NCI-H187 (cell line): ENCODE results near the gene CHRNG.

Experiments
- DNase-seq, 2 experiments: peaks; one replicate each; lab custom pipeline; 2025; lab: John Stamatoyannopoulos, UW

CHRNG gene

GRCh38 chr2:232506709-232507108 is 32.8 kb upstream of the CHRNG start:
- DNase-seq = no peak

DNA sequence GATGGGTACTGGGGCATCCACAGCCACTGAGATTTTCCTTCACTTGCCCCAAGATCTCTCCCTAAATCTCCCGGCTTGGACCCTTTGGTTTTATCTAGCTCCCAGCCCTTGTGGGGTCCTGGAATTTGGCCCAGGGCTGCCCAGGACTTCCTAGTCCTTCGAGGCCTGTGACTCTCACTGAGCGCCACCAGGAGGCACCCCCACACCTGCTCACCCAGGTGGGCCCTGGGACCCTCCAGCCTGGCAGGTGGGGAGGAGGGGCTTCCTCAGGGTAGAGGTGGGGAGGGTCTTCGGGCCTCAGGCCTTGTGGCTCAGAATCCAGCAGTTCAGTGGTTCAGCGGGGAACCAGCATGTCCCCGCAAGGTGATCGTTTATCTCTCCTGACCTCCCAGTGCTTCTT is 31.2 kb upstream of the CHRNG start:
- DNase-seq = no peak

GRCh38 chr2:232511336-232511890 is 28.1 kb upstream of the CHRNG start:
- DNase-seq = no peak

DNA sequence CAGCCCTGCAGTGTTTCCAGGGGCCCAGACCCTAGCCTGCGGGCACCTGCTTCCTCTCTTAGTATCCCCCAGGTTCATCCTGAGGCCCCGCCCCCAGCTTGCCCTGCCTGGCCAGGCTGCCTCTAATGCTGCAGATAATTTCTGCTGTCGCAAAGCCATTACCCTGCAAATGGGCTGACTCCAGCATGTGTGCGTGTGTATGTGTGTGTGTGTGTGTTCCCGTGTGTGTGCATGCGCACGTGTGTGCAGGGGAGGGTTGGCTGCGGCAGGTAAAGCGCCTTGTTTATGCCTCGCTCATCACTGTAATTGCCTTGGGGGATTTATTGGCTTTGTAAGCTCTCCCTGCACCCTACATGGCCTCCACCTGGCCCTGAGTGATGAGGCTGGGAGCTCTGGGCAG is 26.9 kb upstream of the CHRNG start:
- DNase-seq = no peak

DNA sequence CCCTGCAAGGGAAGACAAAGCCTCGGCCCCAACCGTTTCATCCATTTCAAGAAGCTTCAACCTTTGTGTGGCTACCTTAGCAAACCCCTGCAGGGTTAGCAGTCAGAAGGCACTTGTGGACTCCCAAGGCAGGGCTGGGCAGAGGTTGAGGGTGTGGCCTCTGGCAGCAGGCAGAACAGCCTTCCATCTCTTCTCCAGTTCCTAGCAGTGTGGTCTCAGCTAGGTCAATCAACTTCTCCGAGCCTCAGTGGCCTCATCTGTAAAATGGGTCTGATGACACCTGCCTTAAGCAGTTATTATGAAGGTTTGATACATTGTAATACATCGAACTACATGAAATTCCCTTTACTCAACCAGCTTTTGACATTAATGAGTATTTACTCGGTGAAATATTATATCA is 26.1 kb upstream of the CHRNG start:
- no peak for DNase-seq

DNA sequence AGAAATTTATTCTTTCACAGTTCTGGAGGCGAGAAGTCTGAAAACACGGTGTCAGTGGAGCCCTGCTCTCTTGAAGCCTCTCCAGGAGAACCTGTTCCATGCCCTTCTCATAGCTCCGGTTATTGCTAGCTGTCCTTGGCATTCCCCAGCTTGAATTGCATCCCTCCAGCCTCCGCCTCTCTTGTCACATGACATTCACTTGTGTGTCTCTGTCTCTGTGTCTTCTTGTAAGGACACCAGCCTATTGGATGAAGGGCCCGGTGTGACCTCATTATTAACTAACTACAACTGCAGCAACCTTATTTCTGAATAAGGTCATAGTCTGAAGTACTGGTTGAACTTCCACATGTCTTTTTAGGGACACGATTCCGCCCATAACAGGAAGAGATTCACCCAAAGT is 23.9 kb upstream of the CHRNG start:
- DNase-seq = no peak

- no peak for DNase-seq
These were observed 22.9 kb upstream of the CHRNG start for GRCh38 chr2:232516551-232516950.

DNA sequence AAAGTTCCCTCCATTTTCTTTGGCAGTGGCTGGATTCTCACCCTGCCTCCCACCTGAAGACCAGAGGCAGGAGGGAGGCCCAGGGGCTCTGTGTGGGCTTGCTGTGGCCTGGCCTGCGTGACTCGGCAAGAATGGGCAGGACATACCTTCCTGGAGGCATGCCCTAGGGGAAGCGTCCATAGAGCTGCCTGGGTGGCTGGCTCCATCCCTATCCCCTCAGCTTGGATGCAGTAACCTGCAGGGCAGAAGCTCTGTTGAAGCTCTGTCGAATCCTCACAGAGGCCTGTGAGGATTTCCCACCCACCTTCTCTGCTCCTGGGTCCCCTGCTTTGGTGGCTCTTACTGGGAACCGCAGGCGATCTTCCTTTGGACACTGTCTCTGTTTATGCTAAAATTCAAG is 20.6 kb upstream of the CHRNG start:
- DNase-seq = no peak

DNA sequence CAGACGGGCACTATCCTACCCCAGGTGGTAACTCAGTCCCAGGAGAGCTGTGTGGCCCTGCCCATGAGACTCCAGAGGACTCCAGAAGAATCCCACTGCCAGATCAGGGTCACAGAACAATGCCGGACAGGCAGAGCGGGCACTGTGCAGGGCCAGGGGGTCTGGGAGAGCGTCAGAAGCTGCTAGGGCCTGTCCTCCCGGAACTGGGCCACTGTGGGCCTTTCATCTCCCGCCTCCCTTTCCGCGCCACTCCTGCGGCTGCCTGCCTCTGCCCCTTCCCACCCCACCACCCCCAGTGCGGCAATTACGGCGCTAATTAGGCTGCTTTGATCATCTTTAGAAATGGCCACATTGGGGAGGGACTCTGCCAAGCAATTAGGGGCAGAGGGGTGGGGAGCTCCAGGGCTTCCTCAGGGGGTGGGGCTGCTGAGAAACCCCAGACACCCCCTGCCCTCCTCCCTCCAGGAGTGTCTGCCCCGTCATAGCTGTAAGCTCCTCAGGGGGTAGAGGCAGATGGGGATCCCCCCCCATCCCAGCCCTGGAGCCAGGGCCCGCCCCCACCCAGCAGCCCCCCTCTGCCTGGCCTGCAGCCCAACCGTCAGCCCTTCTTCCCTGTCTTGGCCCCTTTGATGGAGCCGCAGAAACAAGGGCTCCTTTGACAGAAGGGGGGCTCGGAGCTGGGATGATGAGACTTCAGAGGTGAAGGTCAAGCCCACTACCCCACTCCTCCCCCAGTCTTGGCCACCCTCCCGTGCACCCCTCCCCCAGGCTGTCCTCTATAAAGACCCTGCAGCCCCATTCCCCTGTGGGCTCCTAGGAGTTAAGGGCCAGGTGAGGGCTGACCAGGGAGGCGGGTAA is 19.7 kb upstream of the CHRNG start, which contains the start of gene PRSS56:
Gene PRSS56 (plus strand): TSS at position 808 of the 858 bp plus-strand sequence. CDS start 211 bp downstream, outside the sequence.
- DNase-seq = no peak

DNA sequence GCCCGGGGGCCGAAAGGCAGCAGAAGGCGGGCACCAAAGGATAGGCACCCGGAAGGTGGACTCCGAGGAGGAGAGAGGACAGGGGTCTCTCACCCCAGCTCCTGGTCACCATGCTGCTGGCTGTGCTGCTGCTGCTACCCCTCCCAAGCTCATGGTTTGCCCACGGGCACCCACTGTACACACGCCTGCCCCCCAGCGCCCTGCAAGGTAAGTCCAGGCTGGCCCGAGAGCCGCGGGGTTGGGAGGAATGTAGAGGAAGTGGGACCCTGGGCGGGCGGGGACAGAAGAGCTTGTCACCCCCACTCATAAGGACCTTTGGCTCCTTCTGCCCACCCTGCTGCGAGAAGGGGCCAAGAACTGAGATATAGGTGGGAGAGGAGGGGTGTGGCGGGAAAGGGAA is 19.0 kb upstream of the CHRNG start:
- no peak for DNase-seq

DNA sequence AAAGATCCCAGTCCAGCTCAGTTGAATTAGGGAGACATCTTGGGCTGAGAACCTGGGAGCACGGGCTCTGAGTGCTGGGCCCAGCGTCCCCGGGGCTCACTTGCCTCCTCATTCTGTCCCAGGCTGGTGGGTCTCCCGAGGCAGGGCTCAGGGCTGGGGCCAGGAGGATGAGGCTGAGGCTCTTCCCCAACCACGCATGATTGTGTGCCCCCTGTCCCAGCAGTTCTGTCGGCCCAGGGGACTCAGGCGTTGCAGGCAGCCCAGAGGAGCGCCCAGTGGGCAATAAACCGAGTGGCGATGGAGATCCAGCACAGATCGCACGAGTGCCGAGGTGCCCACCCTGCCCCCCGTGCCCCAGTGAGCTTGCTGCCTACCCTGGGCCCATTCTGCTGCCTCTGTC is 18.4 kb upstream of the CHRNG start:
- no peak for DNase-seq

- no peak for DNase-seq
These were observed 17.4 kb upstream of the CHRNG start for GRCh38 chr2:232521959-232522622.

DNA sequence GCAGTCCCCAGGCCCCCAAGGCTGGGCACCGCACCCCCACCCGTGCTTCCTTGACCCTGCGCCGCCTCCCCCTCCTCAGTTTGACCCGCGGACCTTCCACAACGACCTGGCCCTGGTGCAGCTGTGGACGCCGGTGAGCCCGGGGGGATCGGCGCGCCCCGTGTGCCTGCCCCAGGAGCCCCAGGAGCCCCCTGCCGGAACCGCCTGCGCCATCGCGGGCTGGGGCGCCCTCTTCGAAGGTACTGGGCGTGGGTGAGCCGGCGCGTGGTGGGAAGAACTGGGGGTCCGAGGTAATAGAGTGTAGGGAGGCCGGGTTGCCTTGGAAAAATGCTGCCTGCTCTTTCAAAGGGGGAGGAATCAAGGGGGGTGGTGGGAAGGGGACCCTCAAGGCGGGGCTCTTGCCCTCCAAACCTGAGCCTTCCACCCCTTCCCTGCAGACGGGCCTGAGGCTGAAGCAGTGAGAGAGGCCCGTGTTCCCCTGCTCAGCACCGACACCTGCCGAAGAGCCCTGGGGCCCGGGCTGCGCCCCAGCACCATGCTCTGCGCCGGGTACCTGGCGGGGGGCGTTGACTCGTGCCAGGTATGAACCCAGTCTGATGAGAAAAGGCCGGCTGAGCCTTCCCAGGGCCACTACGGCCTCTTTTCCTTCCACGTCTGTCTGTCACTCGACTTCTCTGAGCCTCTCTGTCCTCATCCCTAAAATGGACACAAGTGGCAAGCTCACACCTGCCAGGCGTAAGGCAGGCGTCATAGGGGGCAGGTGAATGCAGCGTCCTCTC is 16.7 kb upstream of the CHRNG start:
- no peak for DNase-seq

- no peak for DNase-seq
These were observed 16.1 kb upstream of the CHRNG start for GRCh38 chr2:232523402-232523681.

DNA sequence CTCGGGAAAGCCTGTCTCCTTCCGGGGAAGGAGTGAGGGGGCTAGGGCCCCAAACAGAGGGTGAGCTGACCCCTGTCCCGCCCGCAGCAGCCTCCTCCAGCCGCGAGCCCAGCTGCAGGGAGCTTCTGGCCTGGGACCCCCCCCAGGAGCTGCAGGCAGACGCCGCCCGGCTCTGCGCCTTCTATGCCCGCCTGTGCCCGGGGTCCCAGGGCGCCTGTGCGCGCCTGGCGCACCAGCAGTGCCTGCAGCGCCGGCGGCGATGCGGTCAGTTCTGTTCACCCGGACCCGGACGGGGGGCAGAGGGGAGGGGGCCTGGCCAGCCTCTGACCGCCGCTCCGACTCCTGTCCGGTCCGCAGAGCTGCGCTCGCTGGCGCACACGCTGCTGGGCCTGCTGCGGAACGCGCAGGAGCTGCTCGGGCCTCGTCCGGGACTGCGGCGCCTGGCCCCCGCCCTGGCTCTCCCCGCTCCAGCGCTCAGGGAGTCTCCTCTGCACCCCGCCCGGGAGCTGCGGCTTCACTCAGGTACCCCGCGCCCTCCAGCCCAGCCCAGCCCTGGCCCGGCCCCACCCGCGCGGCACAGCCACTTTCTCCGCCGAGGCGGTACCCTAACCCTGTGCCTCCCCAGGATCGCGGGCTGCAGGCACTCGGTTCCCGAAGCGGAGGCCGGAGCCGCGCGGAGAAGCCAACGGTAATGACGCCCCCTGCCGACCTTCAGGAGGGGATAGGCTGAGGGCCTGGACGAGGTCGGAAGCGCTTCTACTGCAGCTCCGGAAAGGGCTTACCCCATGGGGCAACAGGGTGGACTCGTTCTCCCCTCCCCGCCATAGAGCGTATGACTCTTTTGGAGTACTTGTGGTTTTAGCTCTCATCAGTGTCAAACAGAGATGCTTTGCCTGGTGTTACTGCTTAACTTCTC is 15.6 kb upstream of the CHRNG start:
- DNase-seq = no peak

DNA sequence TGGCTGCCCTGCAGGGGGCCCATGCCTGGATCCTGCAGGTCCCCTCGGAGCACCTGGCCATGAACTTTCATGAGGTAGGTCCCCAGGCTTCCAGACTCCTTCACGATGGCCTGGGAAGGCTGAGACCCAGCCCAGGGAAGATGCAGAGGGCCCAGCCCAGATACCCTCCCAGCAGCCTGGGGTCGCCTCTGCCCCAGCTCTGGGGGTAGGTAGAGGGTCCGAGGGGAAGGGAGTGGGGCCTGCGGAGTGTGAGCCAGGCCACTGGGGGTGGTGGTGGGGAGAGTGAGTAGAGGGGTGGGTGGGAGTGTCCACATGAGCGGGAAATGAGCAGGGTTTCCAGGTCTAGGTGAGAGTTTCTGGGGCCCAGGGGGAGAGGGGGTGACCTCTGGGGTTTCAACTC is 14.7 kb upstream of the CHRNG start:
- DNase-seq = no peak

DNA sequence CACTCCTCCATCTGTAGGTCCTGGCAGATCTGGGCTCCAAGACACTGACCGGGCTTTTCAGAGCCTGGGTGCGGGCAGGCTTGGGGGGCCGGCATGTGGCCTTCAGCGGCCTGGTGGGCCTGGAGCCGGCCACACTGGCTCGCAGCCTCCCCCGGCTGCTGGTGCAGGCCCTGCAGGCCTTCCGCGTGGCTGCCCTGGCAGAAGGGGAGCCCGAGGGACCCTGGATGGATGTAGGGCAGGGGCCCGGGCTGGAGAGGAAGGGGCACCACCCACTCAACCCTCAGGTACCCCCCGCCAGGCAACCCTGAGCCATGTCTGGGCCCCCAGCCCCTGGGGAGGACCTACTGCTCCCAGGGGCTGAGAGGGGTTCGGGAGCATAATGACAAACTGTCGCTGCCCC is 14.3 kb upstream of the CHRNG start:
- DNase-seq = no peak

- DNase-seq = no peak
These were observed 13.6 kb upstream of the CHRNG start, which contains the start of gene CHRND for GRCh38 chr2:232525791-232526371. Gene CHRND, plus strand, starts transcription at chr2:232526160. Its CDS starts 56 bp downstream, at chr2:232526216.

DNA sequence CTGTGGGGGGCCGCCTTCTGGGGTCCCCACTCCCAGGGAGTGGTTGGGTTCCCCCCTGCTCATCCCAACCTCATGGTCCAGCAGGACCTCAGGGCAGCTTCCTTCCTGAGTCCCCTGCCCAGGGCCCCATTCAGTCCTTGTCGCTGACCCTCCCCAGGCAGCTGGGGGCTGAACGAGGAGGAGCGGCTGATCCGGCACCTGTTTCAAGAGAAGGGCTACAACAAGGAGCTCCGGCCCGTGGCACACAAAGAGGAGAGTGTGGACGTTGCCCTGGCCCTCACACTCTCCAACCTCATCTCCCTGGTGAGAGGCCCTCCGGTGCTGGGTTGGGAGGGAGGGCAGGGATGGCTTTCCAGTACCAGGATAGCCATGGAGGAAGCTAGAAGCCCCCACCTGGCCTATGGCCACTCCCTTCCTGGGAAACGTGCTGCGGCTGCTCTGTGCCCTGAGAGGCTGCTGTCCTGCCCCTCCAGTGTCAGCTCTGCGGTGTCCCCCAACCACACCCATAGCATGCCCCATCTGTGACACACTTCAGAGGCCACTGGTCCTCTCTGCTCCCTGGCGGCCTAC is 13.0 kb upstream of the CHRNG start:
- no peak for DNase-seq

DNA sequence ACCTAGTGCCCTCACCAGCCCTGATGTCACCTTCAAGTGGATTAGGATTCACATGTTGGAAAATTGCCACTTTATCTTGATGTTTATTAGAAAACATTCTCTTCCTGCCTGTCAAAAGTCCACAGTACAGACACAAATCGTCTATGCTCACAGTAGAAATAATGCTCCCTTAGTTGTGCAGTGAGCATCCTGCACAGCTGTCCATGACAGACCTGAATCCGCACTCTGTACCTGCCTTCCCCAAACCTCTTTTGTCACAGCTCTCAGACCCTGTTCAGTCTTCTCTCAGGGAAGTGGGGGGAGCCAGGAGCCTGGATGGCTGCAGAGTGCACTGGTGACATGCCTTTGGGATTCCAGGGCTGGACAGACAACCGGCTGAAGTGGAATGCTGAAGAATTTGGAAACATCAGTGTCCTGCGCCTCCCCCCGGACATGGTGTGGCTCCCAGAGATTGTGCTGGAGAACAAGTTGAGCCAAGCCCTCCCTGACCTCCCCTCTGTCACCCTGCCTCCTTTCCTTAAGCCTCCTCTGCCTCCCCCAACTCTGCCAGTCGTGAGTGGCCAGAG is 11.5 kb upstream of the CHRNG start:
- DNase-seq = no peak
